Stimulated activated CD4-positive, alpha-beta T cell treated with anti-CD3 and anti-CD28 coated beads, Interleukin-15, amount 100 ng/mL, for 1 hour (primary cell): ENCODE measurements around the gene SSX7.
"Not testable (repeated sequence)": the region's sequence is repeated elsewhere in the genome, so short reads cannot be mapped to it uniquely, and the experiment has no call there.

Experiments
- DNase-seq, 2 donors: peaks; one replicate each; pipeline ENCODE4 v3.0.0-alpha.2; 2020; ENCODE audit warnings: low read depth in 1 of 2, low spot score in 1 of 2

SSX7 gene, protein sequence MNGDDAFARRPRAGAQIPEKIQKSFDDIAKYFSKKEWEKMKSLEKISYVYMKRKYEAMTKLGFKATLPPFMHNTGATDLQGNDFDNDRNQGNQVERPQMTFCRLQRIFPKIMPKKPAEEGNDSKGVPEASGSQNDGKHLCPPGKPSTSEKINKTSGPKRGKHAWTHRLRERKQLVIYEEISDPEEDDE

DNA sequence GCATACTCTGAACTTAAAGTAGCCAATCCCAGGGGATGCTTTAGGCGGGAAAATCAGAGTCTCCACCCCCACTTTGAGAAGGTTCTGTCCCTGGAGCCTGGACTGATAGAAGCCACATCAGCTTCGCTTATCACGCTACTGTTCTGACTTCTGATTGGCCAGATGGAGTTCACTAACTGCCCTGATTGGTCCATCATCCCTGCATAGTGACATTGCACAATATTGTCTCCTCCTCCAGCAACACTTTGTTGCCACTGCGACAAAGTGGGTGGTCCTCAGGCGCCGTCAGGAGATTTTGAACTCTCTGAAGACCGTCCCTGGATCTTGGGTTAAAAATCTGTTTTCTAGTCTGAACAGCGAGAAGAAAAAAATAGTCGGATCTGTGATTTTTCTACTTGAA lies at the start of gene SSX7:
TSS of gene SSX7 (minus strand) at position 101 of the 400 bp plus-strand sequence. CDS start 1,428 bp downstream, outside the sequence.
- DNase-seq, result not testable (repeated sequence)

DNA sequence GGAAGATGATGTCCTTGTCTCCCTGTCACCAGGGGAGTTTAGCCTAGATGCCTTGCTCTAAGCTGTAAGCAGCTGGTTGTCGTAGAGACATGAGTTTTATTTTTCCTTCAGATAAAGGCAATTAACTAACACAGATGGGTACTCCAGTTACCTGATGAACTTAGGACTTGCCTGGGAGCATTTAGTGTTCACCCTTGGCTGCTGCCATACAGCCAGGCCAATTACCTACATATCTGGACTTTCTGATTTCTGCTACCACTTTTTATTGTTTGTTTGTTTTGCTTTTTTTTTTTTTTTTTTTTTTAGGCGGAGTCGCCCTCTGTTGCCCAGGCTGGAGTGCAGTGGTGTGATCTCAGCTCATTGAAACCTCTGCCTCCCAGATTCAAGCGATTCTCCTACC lies 37.3 kb upstream of the SSX7 start:
- DNase-seq, result not testable (repeated sequence)

DNA sequence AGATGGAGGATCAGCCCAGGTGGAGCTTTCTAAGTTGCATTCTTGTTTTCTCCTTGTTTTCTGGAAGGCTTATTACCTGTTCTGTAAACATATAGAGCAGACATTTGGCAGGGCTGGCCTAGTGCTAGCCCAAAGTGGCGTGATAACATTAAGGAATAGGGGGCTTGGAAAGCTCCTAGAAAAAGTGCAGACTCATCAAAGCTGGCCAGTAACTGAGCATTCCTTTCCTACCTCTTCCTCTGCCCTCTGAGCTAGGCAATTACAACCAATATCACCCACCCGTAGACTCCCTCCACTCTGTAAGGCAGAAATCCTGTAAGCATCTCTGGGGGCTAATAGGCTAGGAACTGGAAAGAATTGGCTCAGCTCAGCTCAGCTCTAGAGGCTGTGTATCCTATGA lies 7.5 kb upstream of the SSX7 start:
- not testable (repeated sequence) for DNase-seq

DNA sequence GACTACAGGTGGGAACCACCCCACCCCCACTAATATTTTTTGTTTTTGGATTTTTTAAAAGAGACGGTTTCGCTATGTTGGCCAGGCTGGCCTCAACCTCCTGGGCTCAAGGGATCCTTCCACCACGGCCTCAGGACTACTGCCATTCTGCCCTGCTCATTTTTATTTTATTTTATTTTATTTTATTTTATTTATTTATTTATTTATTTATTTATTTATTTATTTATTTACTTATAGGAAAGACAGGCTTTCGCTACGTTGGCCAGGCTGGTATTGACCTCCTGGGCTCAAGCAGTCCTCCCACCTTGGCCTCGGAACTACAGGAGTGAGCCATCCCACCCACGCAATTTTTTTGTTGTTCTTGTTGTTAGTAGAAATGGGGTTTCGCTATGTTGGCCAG lies 775 bp upstream of the SSX7 start:
- not testable (repeated sequence) for DNase-seq

DNA sequence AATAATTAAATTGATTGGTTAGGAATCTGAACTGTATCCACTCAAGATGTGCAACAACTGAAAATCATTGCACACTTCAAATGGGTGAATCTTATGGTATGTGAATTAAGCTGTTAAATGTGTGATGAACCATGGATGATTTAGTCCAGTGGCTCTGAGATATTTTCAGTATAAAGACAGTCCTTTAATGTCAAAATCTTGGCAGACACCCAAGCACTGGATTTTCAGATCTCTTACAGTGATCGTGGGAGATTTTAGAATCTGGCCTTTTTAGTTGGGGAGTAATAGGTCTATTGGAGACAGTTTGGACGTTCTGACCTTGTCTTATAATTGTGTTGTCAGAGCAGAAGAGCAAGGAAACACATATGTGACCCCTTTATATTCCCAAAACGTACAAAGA lies 4.0 kb downstream of the SSX7 start:
- DNase-seq, result not testable (repeated sequence)

DNA sequence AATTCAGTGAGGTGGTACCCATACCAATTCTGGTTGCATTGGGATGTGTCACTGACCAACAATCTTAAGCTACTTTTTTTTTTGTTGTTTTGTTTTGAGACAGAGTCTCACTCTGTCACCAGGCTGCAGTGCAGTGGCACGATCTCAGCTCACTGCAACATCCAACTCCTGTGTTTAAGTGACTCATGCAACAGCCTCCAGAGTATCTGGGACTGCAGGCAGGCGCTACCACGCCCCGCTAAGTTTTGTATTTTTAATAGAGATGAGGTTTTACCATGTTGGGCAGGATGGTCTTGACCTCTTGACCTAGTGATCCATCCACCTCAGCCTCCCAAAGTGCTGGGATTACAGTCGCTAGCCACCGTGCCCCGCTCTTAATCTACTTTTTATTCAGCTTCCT lies 5.7 kb downstream of the SSX7 start:
- DNase-seq, result not testable (repeated sequence)

DNA sequence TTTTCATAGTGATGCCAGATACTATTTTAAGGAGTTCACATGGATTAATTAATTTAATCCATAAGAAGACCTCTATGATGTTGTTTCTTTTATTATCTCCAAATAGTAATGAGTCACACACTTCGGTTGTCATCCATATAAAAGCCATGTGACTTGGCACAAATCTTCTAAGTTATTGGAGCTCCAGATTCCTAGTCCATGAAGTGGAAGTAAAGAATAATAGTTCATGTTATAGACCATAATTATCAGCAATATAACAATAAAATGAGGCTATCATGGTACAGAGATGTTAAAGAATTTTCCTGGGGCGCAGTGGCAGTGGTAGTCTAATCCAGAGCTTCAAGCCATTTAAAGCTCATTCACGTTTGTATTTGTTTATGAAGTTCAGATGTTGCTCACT lies 26.2 kb downstream of the SSX7 start:
- DNase-seq, result not testable (repeated sequence)

DNA sequence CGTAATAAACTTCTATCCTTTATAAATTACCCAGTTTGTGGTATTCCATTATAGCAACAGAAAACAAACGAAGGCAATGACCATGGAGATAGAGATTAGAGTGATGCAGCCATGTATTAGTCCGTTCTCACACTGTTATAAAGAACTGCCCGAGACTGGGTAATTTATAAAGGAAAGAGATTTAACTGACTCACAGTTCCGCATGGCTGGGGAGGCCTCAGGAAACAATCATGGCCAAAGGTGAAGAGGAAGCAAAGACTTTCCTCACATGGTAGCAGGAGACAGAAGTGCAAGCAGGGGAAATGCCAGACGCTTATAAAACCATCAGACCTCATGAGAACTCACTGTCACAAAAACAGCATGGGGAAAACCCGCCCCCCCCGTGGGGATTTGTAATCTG lies 34.0 kb downstream of the SSX7 start:
- not testable (repeated sequence) for DNase-seq

DNA sequence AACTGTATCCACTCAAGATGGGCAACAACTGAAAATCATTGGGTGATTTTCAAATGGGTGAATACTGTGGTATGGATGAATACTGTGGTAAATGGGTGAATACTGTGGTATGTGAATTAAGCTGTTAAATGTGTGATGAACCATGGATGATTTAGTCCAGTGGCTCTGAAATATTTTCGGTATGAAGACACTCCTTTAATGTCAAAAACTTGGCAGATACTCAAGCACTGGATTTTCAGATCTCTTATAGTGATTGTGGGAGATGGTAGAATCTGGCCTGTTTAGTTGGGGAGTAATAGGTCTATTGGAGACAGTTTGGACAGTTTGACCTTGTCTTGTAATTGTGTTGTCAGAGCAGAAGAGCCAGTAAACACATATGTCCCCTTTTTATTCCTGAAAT lies 45.7 kb downstream of the SSX7 start:
- DNase-seq, result no peak

DNA sequence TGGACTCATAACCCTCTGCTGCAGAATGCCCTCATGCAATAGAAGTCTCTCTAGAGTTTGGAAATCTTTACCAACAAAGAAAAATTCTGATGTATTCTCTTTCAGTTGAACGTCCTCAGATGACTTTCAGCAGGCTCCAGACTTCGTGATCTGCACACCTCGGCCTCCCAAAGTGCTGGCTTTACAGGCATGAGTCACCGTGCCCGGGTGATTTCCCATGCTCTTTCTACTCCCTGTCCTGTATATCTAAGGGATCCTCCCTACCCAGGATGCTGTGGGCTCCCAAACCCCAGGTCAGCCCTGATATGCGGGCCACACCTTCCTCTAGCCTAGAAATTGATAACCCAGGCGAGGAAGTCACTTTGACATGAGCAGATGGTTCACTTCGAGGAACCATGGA lies 51.5 kb downstream of the SSX7 start:
- DNase-seq, result not testable (repeated sequence)

DNA sequence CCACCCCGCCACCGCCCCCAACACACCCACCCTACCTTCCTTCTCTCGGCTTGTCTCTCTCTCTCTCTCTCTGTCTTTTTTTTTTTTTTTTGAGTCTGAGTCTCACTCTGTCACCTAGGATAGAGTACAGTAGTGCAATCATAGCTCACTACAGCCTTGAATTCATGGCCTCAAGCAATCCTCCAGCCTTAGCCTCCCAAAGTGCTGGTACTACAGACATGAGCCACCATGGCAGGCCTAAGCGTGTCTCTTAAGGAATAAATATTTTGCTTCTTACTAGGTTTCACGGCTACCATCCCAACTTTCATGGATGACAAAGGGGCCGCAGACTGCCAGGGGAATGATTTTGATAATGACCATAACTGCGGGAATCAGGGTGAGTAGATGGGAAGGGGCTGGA lies 55.8 kb downstream of the SSX7 start:
- DNase-seq, result no peak

DNA sequence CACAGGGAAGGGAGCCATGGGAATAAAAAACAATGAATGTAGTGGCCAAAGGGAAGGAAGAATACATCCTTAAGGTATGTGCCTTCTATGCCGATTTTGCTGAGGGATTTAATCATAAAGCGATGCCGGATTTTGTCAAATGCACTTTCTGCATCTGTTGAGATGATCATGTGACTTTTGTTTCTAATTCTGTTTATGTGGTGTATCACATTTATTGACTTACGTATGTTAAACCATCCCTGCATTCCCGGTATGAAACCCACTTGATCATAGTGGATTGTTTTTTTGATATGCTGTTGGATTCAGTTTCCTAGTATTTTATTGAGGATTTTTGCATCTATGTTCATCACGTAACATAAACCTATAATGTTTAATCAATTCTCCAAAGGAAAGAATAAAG lies 60.0 kb downstream of the SSX7 start:
- no peak for DNase-seq
